Adipose tissue (tissue), 3 donors: Measurements from ENCODE around the gene SEC61G. TPM values are rescaled to one million over a fixed set of nuclear protein-coding genes. Genes with fewer than 3 reads are reported as not detected.

Source experiments
- H3K27ac ChIP-seq: one replicate; pipeline ENCODE4 v1.5.1; 2013; ENCODE audit warnings: low read depth, low read length
- WGBS, 3 donors: extraction: QIAGEN DNeasy Blood & Tissue Kit; methylation state at CpG; one replicate each; pipeline ENCODE4 v1.1.7; 2013; 5-methylcytosine and 5-hydroxymethylcytosine counted together
- polyA plus RNA-seq, 3 donors: library from polyadenylated mRNA; stranded (reverse); fragments of 200-250 nt; gene quantifications; one replicate each; pipeline ENCODE4 v1.2.3, GENCODE V29; 2013
- donor health status: healthy with polysubstance abuse.
- donor health status: Bipolar disorder and iron deficiency.
- donor health status: healthy.

The SEC61G gene
- polyA plus RNA-seq, 3 donors = 248 to 454 (median 383) TPM

GRCh38 chr7:54774785-54775740 lies 16.1 kb upstream of the SEC61G start:
- WGBS, 3 donors = 91 to 93% (median 93%) methylated on average over 18 of the region's 18 CpGs
- no peak overlapping the region for H3K27ac ChIP-seq

- H3K27ac ChIP-seq = no peak overlapping the region
These were observed 14.7 kb upstream of the SEC61G start for GRCh38 chr7:54773472-54774399.

DNA sequence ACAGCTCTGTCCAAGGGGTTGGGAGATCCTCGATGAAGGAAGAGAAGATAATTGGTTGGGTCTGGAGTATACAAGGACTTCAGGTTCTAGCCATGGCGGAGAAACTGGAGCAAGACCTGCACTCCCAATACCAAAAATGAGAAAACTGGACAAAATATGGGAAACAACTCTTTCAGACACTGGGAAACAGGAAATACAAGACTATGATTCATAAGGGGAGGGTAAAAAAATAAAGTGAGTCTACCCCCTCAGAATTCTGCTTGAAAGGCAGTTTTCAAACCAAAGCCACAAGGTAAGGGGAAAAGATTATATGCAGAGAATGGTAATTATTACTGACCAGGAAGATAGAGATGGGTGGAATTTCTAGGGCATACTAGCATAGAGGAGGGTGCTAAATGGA lies 10.2 kb upstream of the SEC61G start:
- H3K27ac ChIP-seq = no peak overlapping the region
- 79 to 89% (median 85%) methylated on average over 2 of the region's 2 CpGs for WGBS, 3 donors

More at GRCh38 chr7:54773472-54774399, 14.7 kb upstream of the SEC61G start:
- 17 to 23% (median 19%) methylated on average over 18 of the region's 18 CpGs for WGBS, 3 donors

DNA sequence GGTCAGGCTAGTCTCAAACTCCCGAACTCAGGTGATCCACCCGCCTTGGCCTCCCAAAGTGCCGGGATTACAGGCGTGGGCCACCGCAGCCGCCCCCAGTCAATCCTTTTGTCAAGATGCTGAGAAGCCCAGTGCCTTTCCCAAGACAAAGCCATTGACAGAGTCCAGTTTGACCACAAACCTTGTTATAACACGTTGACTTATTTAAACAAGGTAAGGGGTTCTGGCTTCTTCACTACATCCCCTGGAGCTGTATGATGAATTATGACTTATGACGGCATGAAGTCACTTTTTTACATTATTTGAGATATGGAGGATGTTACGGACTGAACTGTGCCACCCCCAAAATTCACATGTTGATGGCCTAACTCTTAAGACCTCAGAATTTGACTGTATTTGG lies 5.8 kb upstream of the SEC61G start:
- WGBS, 3 donors = 91 to 94% (median 93%) methylated on average over 9 of the region's 9 CpGs
- no peak overlapping the region for H3K27ac ChIP-seq

DNA sequence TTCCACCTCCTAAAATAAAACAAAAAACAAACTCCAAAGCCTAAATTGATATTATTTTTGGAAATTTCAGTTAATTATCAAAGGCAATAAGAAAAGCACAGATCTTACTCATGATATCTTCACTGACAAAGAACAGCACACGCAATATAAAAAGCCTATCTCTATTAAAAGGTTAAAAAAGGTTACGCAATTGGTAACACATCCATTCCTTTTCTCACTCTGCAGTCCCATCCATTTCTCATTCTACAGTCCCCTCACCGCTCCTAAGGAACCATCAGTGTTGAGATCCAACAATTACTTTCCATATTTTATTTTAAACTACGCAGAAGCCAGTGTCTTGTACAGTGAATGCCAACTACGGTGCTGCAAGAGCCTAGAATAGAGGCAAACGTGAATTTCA lies 1.3 kb downstream of the SEC61G start:
- 30 to 71% (median 64%) methylated on average over 6 of the region's 6 CpGs for WGBS, 3 donors
- H3K27ac ChIP-seq = no peak overlapping the region

- no peak overlapping the region for H3K27ac ChIP-seq
- 73 to 88% (median 87%) methylated on average over 6 of the region's 6 CpGs for WGBS, 3 donors
These were observed 9.8 kb downstream of the SEC61G start for GRCh38 chr7:54749200-54749599.

GRCh38 chr7:54747234-54747633 lies 11.8 kb downstream of the SEC61G start:
- WGBS, 3 donors = 96 to 97% (median 96%) methylated on average over 5 of the region's 5 CpGs
- no peak overlapping the region for H3K27ac ChIP-seq

DNA sequence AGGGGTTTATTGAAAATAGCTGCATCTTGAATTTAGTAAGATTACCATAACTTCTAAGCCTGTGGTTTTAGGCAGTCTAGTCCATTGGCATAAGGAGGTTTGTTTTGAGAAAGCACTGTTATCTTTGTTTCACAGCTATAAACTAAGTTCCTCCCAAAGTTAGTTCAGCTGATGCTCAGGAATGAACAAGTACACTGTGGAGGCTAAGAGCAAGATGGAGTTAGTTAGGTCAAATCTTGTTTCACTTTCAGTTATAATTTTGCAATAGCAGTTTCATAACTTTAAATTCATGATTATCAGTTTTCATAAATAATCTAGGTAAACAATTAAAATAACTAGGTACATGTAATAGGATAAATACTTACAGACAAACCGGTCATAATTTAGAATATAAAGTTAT lies 15.4 kb downstream of the SEC61G start:
- no peak overlapping the region for H3K27ac ChIP-seq
- WGBS, 3 donors = 94 to 99% (median 98%) methylated on average over 1 of the region's 1 CpG

DNA sequence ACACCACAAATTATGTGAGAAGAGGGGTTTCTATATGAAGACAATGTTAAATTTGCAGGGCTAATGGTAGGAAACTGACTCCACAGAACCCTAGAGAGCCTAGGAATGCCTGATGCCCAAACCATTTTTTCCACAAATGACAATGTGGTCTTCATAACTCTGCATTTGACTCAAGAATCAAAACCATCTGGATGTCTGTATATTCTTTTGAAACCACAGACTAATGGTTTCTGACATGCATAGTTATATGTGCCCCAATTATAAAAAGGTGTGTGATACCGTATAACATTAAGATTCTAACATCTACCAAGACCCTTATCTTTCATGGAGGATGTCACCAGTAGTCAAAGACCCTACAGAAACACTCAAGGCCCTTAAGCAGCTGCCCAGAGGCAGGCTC lies 20.3 kb downstream of the SEC61G start:
- WGBS, 3 donors = 91 to 100% (median 94%) methylated on average over 1 of the region's 1 CpG

DNA sequence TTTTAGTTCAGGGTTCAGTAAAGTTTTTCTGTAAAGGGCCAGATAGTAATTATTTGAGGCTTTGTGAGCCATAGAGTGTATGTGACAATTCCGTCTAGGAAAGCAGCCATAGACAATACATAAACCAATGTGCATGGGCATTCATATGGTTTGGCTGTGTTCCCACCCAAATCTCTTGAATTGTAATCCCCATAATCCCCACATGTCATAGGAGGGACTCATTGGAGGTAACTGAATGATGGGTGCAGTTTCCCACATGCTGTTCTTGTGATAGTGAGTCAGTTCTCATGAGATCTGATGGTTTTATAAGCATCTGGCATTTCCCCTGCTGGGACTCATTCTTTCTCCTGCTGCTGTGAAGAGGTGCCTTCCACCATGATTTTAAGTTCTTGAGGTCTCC lies 29.9 kb downstream of the SEC61G start:
- WGBS, 3 donors = 68 to 89% (median 86%) methylated on average over 1 of the region's 1 CpG
- no peak overlapping the region for H3K27ac ChIP-seq

More for the DNA sequence above, 20.3 kb downstream of the SEC61G start:
- H3K27ac ChIP-seq = no peak overlapping the region

DNA sequence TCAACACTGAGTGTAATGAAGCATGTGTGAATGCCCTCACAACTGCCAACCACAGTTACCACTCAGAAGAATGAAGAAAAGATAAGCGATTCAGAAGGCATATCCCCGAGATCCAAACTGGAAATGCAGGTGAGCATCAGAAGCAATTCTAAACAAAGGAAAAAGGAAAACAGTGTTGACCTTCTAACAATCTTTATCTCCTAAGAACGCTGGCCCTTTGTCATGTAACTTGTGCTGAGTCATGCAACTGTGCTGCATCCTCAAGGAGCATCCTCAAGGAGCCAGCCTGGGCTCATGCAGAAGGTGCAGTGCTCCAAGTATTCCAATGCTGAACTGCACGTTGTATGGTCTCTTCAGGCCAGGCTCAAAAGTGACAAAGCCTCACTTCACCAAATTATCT lies 30.6 kb downstream of the SEC61G start:
- 46 to 58% (median 49%) methylated on average over 4 of the region's 4 CpGs for WGBS, 3 donors
- no peak overlapping the region for H3K27ac ChIP-seq

DNA sequence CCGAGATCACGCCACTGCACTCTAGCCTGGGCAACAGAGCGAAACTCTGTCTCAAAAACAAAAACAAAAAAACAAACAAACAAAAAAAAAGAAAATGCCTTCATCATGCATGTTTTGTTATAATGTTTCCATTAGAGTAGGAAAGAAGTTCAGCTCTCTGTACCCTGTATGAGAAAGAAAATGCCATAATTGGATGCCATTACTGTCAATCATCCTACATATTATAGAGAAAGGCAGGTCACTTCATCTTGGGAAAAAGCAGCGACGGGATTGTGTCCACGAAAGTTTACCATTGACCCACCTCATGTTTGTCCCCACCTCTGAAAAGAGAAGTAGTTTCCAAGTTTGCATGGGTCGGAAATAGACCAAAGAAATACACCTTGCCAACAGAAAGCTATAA lies 33.8 kb downstream of the SEC61G start:
- 82 to 91% (median 82%) methylated on average over 7 of the region's 7 CpGs for WGBS, 3 donors
- H3K27ac ChIP-seq = no peak overlapping the region

- no peak overlapping the region for H3K27ac ChIP-seq
- WGBS, 3 donors = 47 to 86% (median 64%) methylated on average over 1 of the region's 1 CpG
These were observed 36.5 kb downstream of the SEC61G start for GRCh38 chr7:54722502-54722901.

DNA sequence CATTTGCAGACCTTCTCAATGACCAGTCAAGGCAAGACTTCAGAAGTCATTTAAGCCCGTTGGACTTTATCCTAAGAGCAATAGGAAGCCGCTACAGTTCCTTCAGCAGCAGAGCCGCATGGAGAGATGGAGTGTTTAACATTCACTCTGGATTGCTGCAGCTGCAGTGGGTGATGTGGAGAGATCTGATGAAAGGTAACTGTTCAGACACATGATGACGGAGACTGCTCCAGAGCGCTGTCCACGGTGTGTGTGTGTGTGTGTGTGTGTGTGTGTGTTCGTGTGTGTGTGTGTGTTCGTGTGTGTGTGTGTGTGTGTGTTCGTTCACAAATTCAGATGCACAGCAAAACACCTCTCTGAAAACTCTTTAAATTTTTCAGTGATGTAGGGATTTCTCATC lies 37.0 kb downstream of the SEC61G start:
- no peak overlapping the region for H3K27ac ChIP-seq
- WGBS, 3 donors = 58 to 67% (median 65%) methylated on average over 9 of the region's 9 CpGs

DNA sequence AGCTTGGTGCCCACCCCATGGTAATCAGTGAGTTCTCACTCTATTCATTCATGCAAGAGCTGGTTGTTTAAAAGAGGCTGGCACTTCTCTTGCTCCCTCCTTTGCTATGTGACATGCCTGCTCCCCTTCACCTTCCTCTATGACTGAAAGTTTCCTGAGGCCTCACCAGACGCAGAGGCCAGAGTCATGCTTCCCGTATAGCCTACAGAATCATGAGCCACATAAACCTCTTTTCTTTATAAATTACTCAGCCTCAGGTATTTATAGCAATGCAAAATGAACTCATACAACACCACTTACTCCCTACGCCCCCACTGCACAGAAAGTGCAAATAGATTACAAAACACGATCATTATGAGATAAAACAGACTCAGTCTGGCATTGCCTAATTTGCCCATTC lies 39.0 kb downstream of the SEC61G start:
- H3K27ac ChIP-seq = no peak overlapping the region
- whole genome bisulfite sequencing, 3 donors = 76 to 81% (median 78%) methylated on average over 4 of the region's 4 CpGs

DNA sequence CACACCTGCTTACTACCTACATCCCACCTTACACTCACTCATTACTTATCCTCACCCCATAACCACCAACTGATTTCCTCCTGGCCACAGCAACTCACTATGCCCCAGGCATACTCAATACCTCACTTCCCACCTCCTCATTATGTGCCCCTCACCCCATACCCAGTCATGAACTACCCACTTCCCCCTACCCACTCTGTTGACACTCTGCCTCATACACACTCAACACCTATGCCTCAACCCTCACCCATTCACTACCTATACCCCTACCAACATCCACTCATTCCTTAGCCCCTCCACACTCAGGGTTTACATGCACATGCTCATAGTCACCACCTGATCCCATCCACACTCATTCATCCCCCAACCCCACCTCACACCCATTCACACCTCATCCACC lies 39.6 kb downstream of the SEC61G start:
- no peak overlapping the region for H3K27ac ChIP-seq

DNA sequence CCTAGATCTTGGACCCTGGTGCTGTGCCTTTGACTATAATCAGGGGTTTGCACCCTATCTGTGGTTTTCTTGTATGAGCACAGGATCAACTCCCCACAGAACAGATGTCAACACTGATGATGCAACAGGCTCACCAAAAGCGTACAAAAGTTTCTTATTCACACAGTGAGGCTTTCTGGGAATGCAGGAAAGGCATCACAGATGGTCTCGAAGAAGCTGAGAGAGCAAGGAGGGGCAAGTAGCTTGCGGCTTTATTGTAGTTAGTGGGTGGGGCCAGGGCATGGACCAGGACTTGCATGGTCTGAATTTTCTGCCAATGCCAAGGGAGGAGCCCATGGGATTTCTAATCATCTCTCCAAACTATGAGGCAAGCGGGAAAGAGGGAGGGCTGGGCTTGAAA lies 46.2 kb downstream of the SEC61G start:
- no peak overlapping the region for H3K27ac ChIP-seq
- WGBS, 3 donors = 74 to 85% (median 80%) methylated on average over 4 of the region's 4 CpGs

GRCh38 chr7:54711900-54712595 lies 47.0 kb downstream of the SEC61G start:
- WGBS, 3 donors = 79 to 88% (median 80%) methylated on average over 2 of the region's 2 CpGs
- no peak overlapping the region for H3K27ac ChIP-seq

GRCh38 chr7:54709283-54709682 lies 49.7 kb downstream of the SEC61G start:
- no peak overlapping the region for H3K27ac ChIP-seq
- WGBS, 3 donors = 67 to 81% (median 75%) methylated on average over 1 of the region's 1 CpG
